A549 (cell line): ENCODE results near the gene MYL12A. TPM values are rescaled to one million over a fixed set of nuclear protein-coding genes. Genes with fewer than 3 reads are reported as not detected.

Source experiments
- ATAC-seq, 2 experiments: fragments of 200-7000 bp in 1 of 2; fragments of >200 bp in 1 of 2; cut with Nextera tagmentation in 1 of 2; cut with Tn5 transposase in 1 of 2; 3 replicates each; pipeline versions ENCODE4 v1.8.0 to v1.9.1; 2018 to 2020; ENCODE audit warnings: mild to moderate bottlenecking in 1 of 2, moderate library complexity in 1 of 2
- CTCF ChIA-PET: fragments of 300-600 bp; sonication (Branson Sonifier 250); formaldehyde crosslinking; extraction: SDS; loops from one replicate; lab custom pipeline; 2021; ENCODE audit warnings: antibody characterized with exemption, inconsistent platforms; lab: Yijun Ruan, JAX
- POLR2A ChIA-PET: fragments of 350-600 bp; formaldehyde crosslinking; extraction: SDS; loops from one replicate; lab custom pipeline; 2021; ENCODE audit warnings: antibody characterized with exemption, inconsistent platforms; lab: Yijun Ruan, JAX
- DNase-seq, 2 experiments: peaks; one replicate each; pipeline versions ENCODE4 v3.0.0 to v3.0.0-alpha.2; 2011 to 2016; ENCODE audit warnings: low read depth in 1 of 2, low spot score in 1 of 2
- FAIRE-seq: peaks from 2 replicates; lab custom pipeline; 2011; peaks lifted over from hg19 to GRCh38; lab: Jason Lieb, UNC
- H3K27ac ChIP-seq, 2 experiments: fragments of >200 bp; sonication (Bioruptor Twin); formaldehyde crosslinking; 3 replicates each; pipeline ENCODE4 v1.5.1; 2016 to 2017
- H3K4me1 ChIP-seq: fragments of >200 bp; sonication (Bioruptor Twin); formaldehyde crosslinking; 3 replicates; pipeline ENCODE4 v1.6.1; 2016
- H3K4me2 ChIP-seq: fragments of >200 bp; sonication (Bioruptor Twin); formaldehyde crosslinking; 3 replicates; pipeline ENCODE4 v1.6.1; 2016
- H3K4me3 ChIP-seq: fragments of >200 bp; sonication (Bioruptor Twin); formaldehyde crosslinking; 3 replicates; pipeline ENCODE4 v1.5.1; 2016
- H3K9me3 ChIP-seq: fragments of >200 bp; sonication (Bioruptor Twin); formaldehyde crosslinking; 3 replicates; pipeline ENCODE4 v1.6.1; 2016
- BHLHE40 ChIP-seq: IDR thresholded peaks from 2 replicates; pipeline ENCODE4 v1.6.1; 2012; ENCODE audit warnings: low read depth, low read length, inconsistent platforms
- CBX2 ChIP-seq: fragments of 200-600 bp; sonication (generic); IDR thresholded peaks from 2 replicates; pipeline ENCODE4 v1.6.1; 2016; ENCODE audit warnings: low read depth, mild to moderate bottlenecking, borderline replicate concordance
- CEBPB ChIP-seq, 2 experiments: fragments of >200 bp in 1 of 2; sonication (Bioruptor Twin) in 1 of 2; formaldehyde crosslinking in 1 of 2; IDR thresholded peaks; 2 replicates each; pipeline ENCODE4 v1.6.1; 2012 to 2016
- EP300 ChIP-seq, 2 experiments: fragments of >200 bp; sonication (Bioruptor Twin); formaldehyde crosslinking; IDR thresholded peaks; 2 replicates in 1 of 2; 3 replicates in 1 of 2; pipeline ENCODE4 v1.6.1; 2016 to 2017
- ESRRA ChIP-seq: fragments of 150-350 bp; IDR thresholded peaks from 2 replicates; pipeline ENCODE4 v1.6.1; 2014; ENCODE audit warnings: mild to moderate bottlenecking, low read length, borderline replicate concordance
- HOXB13 ChIP-seq: fragments of 250-450 bp; sonication (Bioruptor Pico); IDR thresholded peaks from 2 replicates; pipeline ENCODE4 v1.5.0; 2020; ENCODE audit warnings: low read depth, mild to moderate bottlenecking, moderate library complexity
- KDM1A ChIP-seq: fragments of 200-600 bp; sonication (generic); IDR thresholded peaks from 2 replicates; pipeline ENCODE4 v1.6.1; 2016; ENCODE audit warnings: low read depth, mild to moderate bottlenecking
- KDM5A ChIP-seq: fragments of 200-600 bp; sonication (generic); IDR thresholded peaks from 2 replicates; pipeline ENCODE4 v1.6.1; 2016; ENCODE audit warnings: antibody characterized with exemption, mild to moderate bottlenecking
- MAZ ChIP-seq: fragments of 150-350 bp; IDR thresholded peaks from 2 replicates; pipeline ENCODE4 v1.6.1; 2014; ENCODE audit warnings: antibody characterized with exemption, low read depth, low read length, borderline replicate concordance
- NFE2L2 ChIP-seq: fragments of 150-350 bp; conservative IDR thresholded peaks from 2 replicates; pipeline ENCODE4 v1.6.1; 2014; ENCODE audit warnings: low read length
- NPAS2 ChIP-seq: fragments of 250-450 bp; sonication (Bioruptor Pico); IDR thresholded peaks from 2 replicates; pipeline ENCODE4 v1.8.0; 2022; ENCODE audit warnings: mild to moderate bottlenecking, moderate library complexity, borderline replicate concordance
- PHF8 ChIP-seq: fragments of 200-600 bp; sonication (generic); IDR thresholded peaks from 2 replicates; pipeline ENCODE4 v1.6.1; 2016; ENCODE audit warnings: low read depth, mild to moderate bottlenecking, antibody characterized with exemption, moderate library complexity, borderline replicate concordance
- SMC3 ChIP-seq: fragments of >200 bp; sonication (Bioruptor Twin); formaldehyde crosslinking; IDR thresholded peaks from 3 replicates; pipeline ENCODE4 v1.6.1; 2018; ENCODE audit warnings: inconsistent platforms
- WGBS: methylation state at CpG from one replicate; pipeline ENCODE4 v1.1.6; 2017; ENCODE audit errors: missing lambda C conversion rate; 5-methylcytosine and 5-hydroxymethylcytosine counted together
- polyA plus RNA-seq, 4 experiments: library from polyadenylated mRNA; depleted of rRNA in 3 of 4; stranded (reverse); fragments of >200 nt; fragmentation: RNase III in 1 of 4; extraction: RNeasy Plus Mini Kit Qiagen cat#74134 plus additional on column Dnase treatment in 1 of 4; gene quantifications; 2 replicates in 3 of 4; 3 replicates in 1 of 4; pipeline ENCODE4 v1.2.3, GENCODE V29; 2011 to 2017
- TF ChIP-seq, protein P1 (sequence below): fragments of 250-450 bp; sonication (Bioruptor Pico); IDR thresholded peaks from 2 replicates; pipeline ENCODE4 v1.5.0; 2021; ENCODE audit warnings: mild to moderate bottlenecking, moderate library complexity, borderline replicate concordance
- TF ChIP-seq, protein P2 (sequence below): fragments of 450-650 bp; IDR thresholded peaks from 2 replicates; pipeline ENCODE4 v1.6.1; 2014; ENCODE audit warnings: antibody characterized with exemption
- TF ChIP-seq, protein P3 (sequence below): IDR thresholded peaks from 2 replicates; pipeline ENCODE4 v1.6.1; 2012
- TF ChIP-seq, protein P4 (sequence below): fragments of >200 bp; sonication (Bioruptor Twin); formaldehyde crosslinking; IDR thresholded peaks from 3 replicates; pipeline ENCODE4 v1.6.1; 2016
- TF ChIP-seq, protein P5 (sequence below): IDR thresholded peaks from 2 replicates; pipeline ENCODE4 v1.6.1; 2012; ENCODE audit warnings: low read depth, borderline replicate concordance
- TF ChIP-seq, protein P6 (sequence below): fragments of 150-350 bp; IDR thresholded peaks from 2 replicates; pipeline ENCODE4 v1.6.1; 2014; ENCODE audit warnings: low read depth, mild to moderate bottlenecking, low read length

MYL12A gene
- polyA plus RNA-seq, 2 of the 4 experiments (the other 2 are of a cell fraction), result 510 to 514 TPM

DNA sequence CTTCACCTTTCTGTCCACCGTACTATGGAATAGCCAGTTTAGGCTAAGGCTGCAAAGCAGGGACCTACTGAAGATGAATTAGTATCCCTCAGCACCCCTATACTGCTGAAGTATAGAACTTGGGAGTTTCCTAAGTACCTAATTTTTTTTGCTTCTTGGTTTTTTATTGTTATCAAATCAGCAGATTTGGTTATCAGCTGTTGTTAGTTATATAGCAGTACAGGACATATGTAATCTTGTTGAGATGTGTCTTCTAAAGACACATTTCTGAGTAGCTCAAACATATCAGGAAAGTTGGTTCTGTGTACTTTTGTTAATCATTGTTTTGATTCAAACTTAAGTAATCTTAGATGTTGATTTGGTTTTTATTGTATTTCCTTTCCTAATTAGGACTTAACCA is 5.2 kb downstream of the MYL12A start:
- FAIRE-seq (no peak), DNase-seq (no peak), ATAC-seq (no peak)
- CTCF ChIA-PET, result no interaction called here
- Histone ChIP-seq H3K4me2 (peak overlapping the region; percentile 91; the same call in 2 of the 3 replicates), H3K27ac (no peak overlapping the region), H3K4me3 (no peak overlapping the region), H3K9me3 (no peaks in the 10 kb centered on the region), H3K4me1 (peaks cover 63% of the 10 kb centered on the region)
- WGBS, result 89% methylated on average over 1 of the region's 1 CpG
- POLR2A ChIA-PET, result no interaction called here
- no peak for TF ChIP-seq KDM5A
- no peak for TF ChIP-seq NFE2L2
- TF ChIP-seq EP300 (IDR thresholded peaks at IDR 0.05), result no peak
- TF ChIP-seq SMC3, result no peak
- no peak for TF ChIP-seq CEBPB (IDR thresholded peaks at IDR 0.05)

DNA sequence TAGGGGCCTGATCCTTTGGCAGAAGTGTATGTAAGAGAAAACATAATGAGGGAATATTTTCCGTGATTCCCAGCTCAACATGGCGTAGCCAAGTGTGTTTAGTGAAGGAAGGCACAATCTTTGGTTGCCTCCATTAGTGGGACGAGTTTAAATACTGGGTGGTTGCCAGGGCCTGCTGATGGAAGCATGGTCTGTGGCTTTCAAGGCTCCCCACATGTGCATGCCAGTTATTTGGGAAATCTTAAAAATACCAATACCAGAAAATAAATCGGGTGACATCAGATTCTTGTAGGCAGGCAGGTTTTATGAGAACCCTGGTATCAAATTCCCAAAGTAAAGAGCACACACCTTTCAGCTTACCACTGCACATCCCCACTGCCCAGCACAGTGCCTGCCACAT is 7.1 kb downstream of the MYL12A start:
- 89% methylated on average over 4 of the region's 4 CpGs for WGBS
- no peak overlapping the region for H3K27ac ChIP-seq
- CTCF ChIA-PET, result interaction anchor here (1.8 kb wide), 1 partner anchor 339 kb away, joined by 7 read pairs; no protein-coding TSS in a partner anchor
- H3K4me3 ChIP-seq, result no peak overlapping the region
- POLR2A ChIA-PET, result no interaction called here
- no peak for FAIRE-seq
- no peak for ATAC-seq
- H3K4me1 ChIP-seq, result peaks cover 58% of the 10 kb centered on the region
- H3K4me2 ChIP-seq, result no peak overlapping the region
- TF ChIP-seq KDM5A, result no peak
- TF ChIP-seq, protein P1, sequence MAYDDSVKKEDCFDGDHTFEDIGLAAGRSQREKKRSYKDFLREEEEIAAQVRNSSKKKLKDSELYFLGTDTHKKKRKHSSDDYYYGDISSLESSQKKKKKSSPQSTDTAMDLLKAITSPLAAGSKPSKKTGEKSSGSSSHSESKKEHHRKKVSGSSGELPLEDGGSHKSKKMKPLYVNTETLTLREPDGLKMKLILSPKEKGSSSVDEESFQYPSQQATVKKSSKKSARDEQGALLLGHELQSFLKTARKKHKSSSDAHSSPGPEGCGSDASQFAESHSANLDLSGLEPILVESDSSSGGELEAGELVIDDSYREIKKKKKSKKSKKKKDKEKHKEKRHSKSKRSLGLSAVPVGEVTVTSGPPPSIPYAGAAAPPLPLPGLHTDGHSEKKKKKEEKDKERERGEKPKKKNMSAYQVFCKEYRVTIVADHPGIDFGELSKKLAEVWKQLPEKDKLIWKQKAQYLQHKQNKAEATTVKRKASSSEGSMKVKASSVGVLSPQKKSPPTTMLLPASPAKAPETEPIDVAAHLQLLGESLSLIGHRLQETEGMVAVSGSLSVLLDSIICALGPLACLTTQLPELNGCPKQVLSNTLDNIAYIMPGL (CRISPR knock-in tag), result no peak
- no peak for TF ChIP-seq CEBPB (IDR thresholded peaks at IDR 0.05)
- TF ChIP-seq, protein P2, sequence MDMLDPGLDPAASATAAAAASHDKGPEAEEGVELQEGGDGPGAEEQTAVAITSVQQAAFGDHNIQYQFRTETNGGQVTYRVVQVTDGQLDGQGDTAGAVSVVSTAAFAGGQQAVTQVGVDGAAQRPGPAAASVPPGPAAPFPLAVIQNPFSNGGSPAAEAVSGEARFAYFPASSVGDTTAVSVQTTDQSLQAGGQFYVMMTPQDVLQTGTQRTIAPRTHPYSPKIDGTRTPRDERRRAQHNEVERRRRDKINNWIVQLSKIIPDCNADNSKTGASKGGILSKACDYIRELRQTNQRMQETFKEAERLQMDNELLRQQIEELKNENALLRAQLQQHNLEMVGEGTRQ, result no peak
- H3K9me3 ChIP-seq, result no peaks in the 10 kb centered on the region
- no peak for DNase-seq

DNA sequence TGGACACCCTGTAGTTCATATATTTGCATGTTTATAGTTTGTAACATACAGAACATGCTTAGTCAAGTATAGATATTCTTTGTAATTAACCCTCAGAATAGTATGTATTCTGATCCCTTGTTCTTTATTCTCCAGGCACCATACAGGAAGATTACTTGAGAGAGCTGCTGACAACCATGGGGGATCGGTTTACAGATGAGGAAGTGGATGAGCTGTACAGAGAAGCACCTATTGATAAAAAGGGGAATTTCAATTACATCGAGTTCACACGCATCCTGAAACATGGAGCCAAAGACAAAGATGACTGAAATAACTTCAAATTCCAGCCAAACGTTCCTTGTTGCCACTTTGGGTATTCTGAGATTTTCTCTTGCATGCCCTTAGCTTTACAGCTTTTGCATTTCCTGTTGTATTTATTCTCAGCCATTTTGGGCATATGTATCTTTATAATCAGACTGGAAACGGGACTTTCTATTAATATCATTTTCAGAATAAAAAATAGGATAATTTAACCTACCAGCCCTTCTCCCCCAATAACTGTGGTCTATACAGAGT is 8.1 kb downstream of the MYL12A start:
- 82% methylated on average over 5 of the region's 5 CpGs for WGBS
- no peak for FAIRE-seq
- H3K4me3 ChIP-seq, result no peak overlapping the region
- POLR2A ChIA-PET, result no interaction called here
- TF ChIP-seq ESRRA (no peak), NPAS2 (CRISPR knock-in tag) (no peak), EP300 (IDR thresholded peaks at IDR 0.05) (no peak), KDM1A (no peak), MAZ (no peak), PHF8 (no peak), BHLHE40 (no peak), CBX2 (no peak), HOXB13 (no peak), CEBPB (IDR thresholded peaks at IDR 0.05) (no peak)
- TF ChIP-seq, protein P3, sequence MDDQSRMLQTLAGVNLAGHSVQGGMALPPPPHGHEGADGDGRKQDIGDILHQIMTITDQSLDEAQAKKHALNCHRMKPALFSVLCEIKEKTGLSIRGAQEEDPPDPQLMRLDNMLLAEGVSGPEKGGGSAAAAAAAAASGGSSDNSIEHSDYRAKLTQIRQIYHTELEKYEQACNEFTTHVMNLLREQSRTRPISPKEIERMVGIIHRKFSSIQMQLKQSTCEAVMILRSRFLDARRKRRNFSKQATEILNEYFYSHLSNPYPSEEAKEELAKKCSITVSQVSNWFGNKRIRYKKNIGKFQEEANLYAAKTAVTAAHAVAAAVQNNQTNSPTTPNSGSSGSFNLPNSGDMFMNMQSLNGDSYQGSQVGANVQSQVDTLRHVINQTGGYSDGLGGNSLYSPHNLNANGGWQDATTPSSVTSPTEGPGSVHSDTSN, result no peak
- TF ChIP-seq, protein P4, sequence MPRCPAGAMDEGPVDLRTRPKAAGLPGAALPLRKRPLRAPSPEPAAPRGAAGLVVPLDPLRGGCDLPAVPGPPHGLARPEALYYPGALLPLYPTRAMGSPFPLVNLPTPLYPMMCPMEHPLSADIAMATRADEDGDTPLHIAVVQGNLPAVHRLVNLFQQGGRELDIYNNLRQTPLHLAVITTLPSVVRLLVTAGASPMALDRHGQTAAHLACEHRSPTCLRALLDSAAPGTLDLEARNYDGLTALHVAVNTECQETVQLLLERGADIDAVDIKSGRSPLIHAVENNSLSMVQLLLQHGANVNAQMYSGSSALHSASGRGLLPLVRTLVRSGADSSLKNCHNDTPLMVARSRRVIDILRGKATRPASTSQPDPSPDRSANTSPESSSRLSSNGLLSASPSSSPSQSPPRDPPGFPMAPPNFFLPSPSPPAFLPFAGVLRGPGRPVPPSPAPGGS, result no peak
- TF ChIP-seq, protein P2, result no peak
- TF ChIP-seq, protein P5, sequence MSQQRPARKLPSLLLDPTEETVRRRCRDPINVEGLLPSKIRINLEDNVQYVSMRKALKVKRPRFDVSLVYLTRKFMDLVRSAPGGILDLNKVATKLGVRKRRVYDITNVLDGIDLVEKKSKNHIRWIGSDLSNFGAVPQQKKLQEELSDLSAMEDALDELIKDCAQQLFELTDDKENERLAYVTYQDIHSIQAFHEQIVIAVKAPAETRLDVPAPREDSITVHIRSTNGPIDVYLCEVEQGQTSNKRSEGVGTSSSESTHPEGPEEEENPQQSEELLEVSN, result no peak
- TF ChIP-seq, protein P6, sequence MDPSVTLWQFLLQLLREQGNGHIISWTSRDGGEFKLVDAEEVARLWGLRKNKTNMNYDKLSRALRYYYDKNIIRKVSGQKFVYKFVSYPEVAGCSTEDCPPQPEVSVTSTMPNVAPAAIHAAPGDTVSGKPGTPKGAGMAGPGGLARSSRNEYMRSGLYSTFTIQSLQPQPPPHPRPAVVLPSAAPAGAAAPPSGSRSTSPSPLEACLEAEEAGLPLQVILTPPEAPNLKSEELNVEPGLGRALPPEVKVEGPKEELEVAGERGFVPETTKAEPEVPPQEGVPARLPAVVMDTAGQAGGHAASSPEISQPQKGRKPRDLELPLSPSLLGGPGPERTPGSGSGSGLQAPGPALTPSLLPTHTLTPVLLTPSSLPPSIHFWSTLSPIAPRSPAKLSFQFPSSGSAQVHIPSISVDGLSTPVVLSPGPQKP, result no peak
- TF ChIP-seq, all 56 proteins: peak for 0
- no peak for ATAC-seq
- DNase-seq, result no peak
- H3K9me3 ChIP-seq, result no peaks in the 10 kb centered on the region
- H3K27ac ChIP-seq, result no peak overlapping the region
- peaks cover 51% of the 10 kb centered on the region for H3K4me1 ChIP-seq
- CTCF ChIA-PET, result interaction anchor here (1.8 kb wide), 1 partner anchor 338 kb away, joined by 7 read pairs; no protein-coding TSS in a partner anchor
- no peak overlapping the region; the same call in 2 of the 3 replicates for H3K4me2 ChIP-seq
